GM15510 (cell line): ENCODE results near the gene KLHL36.

Experiments
- POLR2A ChIP-seq: IDR thresholded peaks from 3 replicates; pipeline ENCODE4 v1.6.1; 2011; ENCODE audit warnings: borderline replicate concordance; ENCODE audit not compliant: insufficient read length; ENCODE audit errors: extremely low read depth

KLHL36 gene

GRCh38 chr16:84654998-84655397 lies 6.7 kb downstream of the KLHL36 start:
- no peak for TF ChIP-seq POLR2A

- no peak for TF ChIP-seq POLR2A
Measured at GRCh38 chr16:84656649-84657048, 8.3 kb downstream of the KLHL36 start.

GRCh38 chr16:84657229-84657837 lies 9.0 kb downstream of the KLHL36 start:
- TF ChIP-seq POLR2A = no peak

- TF ChIP-seq POLR2A = no peak
Measured at GRCh38 chr16:84658690-84659089, 10.4 kb downstream of the KLHL36 start.

GRCh38 chr16:84659656-84660300 lies 11.5 kb downstream of the KLHL36 start:
- TF ChIP-seq POLR2A = no peak

- no peak for TF ChIP-seq POLR2A
Measured at GRCh38 chr16:84660973-84661372, 12.7 kb downstream of the KLHL36 start.

GRCh38 chr16:84661418-84662060 lies 13.2 kb downstream of the KLHL36 start:
- TF ChIP-seq POLR2A = no peak

GRCh38 chr16:84662471-84662870 lies 14.2 kb downstream of the KLHL36 start:
- no peak for TF ChIP-seq POLR2A

GRCh38 chr16:84663433-84664101 lies 15.3 kb downstream of the KLHL36 start:
- no peak for TF ChIP-seq POLR2A

GRCh38 chr16:84665359-84665758 lies 17.0 kb downstream of the KLHL36 start:
- no peak for TF ChIP-seq POLR2A

GRCh38 chr16:84665843-84666242 lies 17.5 kb downstream of the KLHL36 start:
- no peak for TF ChIP-seq POLR2A

GRCh38 chr16:84667600-84668309 lies 19.4 kb downstream of the KLHL36 start:
- TF ChIP-seq POLR2A = no peak

GRCh38 chr16:84670063-84670462 lies 21.8 kb downstream of the KLHL36 start:
- no peak for TF ChIP-seq POLR2A

GRCh38 chr16:84672276-84673202 lies 24.2 kb downstream of the KLHL36 start:
- no peak for TF ChIP-seq POLR2A
